Activated T-cell treated with anti-CD3 and anti-CD28 coated beads for 4 hours (primary cell): ENCODE results near the gene MSI2.

Experiments used
- DNase-seq: peaks from one replicate; pipeline ENCODE4 v3.0.0-alpha.2; 2020

Gene MSI2

GRCh38 chr17:57678393-57678792 lies 422.1 kb downstream of the MSI2 start:
- no peak for DNase-seq

- DNase-seq = no peak
Observed at GRCh38 chr17:57679356-57679755, 423.0 kb downstream of the MSI2 start.

DNA sequence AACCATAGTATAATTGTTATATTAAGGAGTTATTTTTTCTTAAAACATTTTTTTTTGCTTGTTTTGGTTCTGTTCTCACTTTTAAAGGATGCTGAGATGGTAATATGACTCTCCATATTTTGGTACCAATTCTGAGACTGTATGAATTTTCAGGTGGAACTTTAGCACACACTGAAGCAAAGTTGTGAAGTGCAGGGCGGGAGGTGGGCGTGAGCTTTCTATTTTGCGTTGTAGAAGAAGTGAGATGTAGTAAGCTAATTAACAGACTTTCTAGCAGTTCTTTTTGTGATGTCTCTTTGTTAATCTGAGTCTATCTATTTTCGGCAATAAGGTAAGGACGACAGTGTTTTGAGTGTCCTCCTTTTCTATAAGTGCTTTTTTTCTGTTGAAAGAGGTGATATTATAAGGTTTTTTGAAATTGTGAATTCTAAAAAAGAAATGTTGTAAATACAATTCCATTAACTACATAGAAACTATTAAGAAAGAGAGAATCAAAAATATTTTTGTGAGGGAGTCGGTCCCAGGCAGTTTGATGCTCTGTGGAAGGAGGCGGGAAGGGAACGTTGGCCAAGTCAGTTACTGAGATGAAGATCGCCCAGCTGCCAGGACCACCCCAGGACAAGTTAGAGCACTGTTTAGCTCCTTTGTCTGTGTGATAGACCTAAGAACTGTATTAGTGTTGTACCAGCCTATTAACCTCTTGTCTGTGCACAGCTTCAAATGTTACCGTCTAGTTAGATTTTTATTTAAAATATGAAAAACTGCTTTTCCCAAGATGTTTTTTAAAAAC lies 423.8 kb downstream of the MSI2 start:
- DNase-seq = no peak

GRCh38 chr17:57682701-57683100 lies 426.4 kb downstream of the MSI2 start:
- DNase-seq = no peak

DNA sequence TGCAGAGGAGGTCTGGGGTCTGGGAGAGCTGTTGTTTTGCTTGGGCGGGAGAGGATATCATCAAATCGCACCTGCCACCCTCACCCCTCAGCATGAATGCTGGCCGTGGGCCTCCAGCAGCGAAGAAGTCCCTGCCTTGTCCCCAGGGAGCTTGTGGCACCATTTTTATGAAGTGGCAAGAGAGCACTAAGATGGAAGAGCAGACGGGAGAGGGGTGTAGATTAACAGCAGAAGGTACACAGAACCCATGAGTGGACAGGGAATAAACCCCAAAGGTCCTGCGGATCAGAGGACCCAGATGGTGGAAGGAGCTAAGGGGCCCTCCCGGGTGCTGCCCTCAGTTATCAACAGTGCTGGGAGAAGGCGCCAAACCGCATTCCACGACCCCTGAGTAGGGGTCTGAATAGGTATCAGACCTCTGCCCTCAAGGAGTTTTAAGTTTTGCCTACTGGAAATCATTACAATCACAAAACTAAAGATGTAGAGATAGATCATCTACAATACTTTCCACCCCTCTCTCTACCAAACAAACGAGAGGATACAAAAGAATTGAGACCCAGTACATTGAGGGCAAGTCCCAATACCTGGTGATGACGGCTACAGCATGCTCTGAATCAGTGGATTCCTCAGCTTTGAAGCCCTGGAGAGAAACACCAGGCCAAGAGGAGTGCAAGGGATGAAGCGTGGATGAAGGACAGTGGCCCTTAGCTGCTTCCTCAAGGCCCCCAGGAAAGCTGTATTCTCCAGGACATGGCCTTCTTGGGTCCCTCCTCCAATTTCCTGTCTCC lies 428.6 kb downstream of the MSI2 start:
- DNase-seq = no peak

GRCh38 chr17:57685499-57686132 lies 429.3 kb downstream of the MSI2 start:
- DNase-seq = no peak

DNA sequence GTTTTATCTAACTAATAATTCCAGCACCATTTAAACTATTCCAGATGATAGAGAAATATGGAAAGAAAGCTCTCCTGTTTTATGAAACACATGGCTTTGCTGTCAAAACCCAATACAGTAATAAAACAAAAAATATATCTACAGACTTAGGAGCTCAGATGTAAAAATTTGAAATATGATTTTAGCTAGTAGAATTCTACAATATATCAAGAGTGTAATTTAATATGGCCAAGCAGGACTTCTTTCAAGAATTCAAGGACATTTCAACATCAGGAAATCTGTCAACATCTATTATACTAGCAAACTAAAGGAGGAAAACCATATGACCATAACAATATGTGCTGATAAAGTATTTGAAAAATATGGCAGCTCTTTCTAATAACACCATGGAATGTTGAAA lies 431.3 kb downstream of the MSI2 start:
- DNase-seq = no peak

- no peak for DNase-seq
Observed at GRCh38 chr17:57689254-57689653, 432.9 kb downstream of the MSI2 start.

GRCh38 chr17:57691939-57692338 lies 435.6 kb downstream of the MSI2 start:
- no peak for DNase-seq

DNA sequence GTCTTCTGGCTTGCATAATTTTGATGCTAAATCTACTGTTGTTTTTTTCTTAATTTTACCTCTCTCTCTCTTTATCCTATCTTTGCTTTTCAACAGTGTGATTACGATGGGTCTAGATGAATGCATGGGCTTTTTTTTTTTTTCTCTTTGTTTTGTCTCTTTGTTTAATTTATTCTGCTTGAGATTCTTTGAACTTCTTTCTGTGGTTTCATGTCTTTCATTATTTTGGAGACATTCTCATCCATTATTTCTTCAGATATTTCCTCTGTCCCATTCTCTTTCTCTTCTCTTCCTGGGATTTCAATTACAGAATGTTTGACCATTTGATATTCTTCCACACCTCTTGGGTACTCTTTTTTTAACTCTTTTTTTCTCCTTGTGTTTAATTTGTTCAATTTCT lies 436.4 kb downstream of the MSI2 start:
- no peak for DNase-seq

GRCh38 chr17:57694051-57694450 lies 437.7 kb downstream of the MSI2 start:
- DNase-seq = no peak

GRCh38 chr17:57696050-57696449 lies 439.7 kb downstream of the MSI2 start:
- no peak for DNase-seq

GRCh38 chr17:57697197-57697596 lies 440.9 kb downstream of the MSI2 start:
- no peak for DNase-seq

GRCh38 chr17:57697891-57698711 lies 441.8 kb downstream of the MSI2 start:
- DNase-seq = no peak

DNA sequence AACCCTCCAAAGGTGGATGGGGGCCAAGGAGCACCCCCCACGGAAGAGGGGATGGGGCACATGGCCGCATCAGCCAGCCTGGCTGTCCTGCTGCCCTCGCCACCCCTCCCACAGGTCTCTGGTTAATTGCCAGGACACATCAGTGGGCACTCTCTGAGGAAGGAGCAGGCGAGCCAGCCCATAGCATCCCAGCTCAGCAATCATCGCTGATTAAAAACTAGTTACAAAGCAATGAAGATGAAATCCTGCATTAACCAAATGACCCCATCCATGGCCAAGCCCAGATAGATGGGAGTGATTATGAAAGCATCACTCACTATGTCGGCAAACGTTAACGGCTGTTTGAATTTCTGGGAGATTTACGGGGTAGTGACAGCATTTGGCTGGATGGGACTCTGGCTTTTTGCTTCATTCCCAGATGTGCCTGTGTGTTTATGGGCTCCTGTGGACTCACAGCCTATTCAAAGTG lies 443.5 kb downstream of the MSI2 start:
- DNase-seq = no peak

- DNase-seq = no peak
Observed at GRCh38 chr17:57701124-57701523, 444.8 kb downstream of the MSI2 start.

GRCh38 chr17:57703273-57703672 lies 446.9 kb downstream of the MSI2 start:
- DNase-seq = no peak

DNA sequence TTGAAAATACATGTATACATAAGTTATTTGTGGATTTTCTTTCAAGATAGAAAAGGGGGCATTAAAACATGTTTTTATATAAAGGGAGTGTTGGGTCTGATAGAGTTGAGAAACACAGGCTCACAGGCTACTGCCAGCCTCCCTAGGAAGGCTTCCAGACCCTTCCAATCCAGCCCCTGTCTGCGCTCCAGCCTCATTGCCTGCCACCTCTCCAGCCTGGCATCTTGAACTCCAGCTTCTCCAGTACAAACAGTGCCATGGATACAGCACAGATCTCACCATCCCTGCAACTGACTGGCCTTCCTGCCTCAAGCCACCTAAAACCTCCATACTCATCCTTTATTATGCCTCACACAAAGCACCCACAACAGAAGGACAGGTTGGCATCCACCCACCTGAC lies 448.1 kb downstream of the MSI2 start:
- no peak for DNase-seq

DNA sequence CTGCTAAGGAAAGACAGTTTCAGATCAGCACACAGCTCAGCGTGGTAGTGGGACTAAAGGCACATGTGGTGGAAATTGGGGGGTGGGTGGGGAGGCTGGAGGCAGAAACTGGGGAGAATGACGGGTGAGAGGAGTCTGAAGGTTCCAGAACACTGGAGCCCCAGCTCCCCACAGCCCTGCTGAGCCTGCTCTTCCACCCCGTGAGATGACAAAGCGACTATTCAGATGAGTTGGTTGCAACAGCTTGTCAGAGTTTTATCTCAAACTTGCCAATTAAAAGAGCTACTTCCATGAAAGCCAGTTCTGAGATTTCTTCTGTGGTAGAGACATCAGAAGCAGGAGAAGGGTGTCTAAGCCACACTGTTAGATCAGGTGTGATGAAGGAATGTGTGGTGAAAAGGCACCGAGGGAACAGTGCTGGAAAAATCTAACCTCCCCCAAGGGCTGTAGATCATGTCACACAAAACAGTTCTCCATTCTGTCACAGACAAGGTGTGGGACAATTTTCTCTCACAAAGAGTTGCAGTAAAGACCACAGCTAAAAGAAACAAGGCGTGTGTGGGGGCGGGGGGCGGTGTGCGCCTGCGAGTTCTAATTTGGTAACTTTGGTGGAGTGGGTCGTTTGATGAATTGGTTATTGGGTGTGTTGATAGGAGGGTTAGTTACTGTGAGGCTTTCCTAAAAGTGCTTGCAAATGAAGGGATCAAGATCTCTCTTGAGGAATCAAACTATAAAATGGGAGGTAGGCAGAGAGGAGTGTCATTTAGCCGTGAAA lies 449.8 kb downstream of the MSI2 start:
- DNase-seq = no peak

DNA sequence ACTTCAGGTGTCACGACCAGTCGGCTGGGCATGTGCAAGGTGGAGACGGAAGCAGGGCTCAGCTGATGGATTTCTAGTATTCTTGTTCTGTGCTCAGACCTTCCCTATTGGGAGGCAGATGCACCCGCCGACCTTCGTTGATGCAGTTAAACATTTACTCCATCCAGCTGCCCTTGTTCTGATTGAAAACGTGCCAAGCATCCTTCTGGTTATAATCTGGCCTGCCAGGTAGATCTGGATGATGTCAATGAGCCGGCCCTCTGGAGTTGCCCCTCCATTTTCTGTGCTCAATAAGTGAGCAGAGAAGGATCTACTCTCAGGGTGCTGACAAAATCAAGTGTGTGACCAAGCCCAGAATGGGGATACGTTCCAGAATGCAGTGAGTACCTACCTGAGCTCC lies 450.4 kb downstream of the MSI2 start:
- DNase-seq = no peak

- no peak for DNase-seq
Observed at GRCh38 chr17:57707892-57708291, 451.6 kb downstream of the MSI2 start.

DNA sequence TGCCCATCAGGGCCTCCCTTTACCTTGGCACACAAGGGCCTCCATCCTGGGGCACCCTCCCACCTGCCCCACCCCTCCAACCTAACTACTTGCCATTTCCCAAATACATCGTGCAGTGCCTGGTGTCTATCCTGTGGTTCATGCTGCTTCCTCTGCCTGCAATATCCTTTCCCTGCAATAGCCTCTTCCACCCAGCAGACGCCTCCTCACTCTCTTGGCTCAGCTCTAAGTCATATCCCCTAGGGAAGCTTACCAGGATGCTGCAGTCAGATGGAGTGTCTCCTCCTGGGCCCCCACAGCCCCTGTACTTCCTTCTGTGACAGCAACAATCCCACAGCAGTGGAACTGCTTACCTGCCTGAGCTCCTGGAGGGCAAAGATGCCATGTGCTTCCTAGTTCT lies 452.1 kb downstream of the MSI2 start:
- DNase-seq = no peak
